HEK293 (cell line): Measurements from ENCODE around the gene ASB6.

ENCODE experiments used
- EGR2 ChIP-seq: fragments of 450-650 bp; formaldehyde crosslinking; IDR thresholded peaks from 2 replicates; pipeline ENCODE4 v1.5.1; 2016; ENCODE audit warnings: low read depth, missing biosample characterization, missing genetic modification characterization
- GLIS1 ChIP-seq: fragments of 450-650 bp; formaldehyde crosslinking; IDR thresholded peaks from 2 replicates; pipeline ENCODE4 v1.5.1; 2016; ENCODE audit warnings: missing biosample characterization, missing genetic modification characterization
- IKZF3 ChIP-seq: fragments of 450-650 bp; IDR thresholded peaks from 2 replicates; pipeline ENCODE4 v1.5.0; 2018; ENCODE audit warnings: missing biosample characterization, mild to moderate bottlenecking, missing genetic modification characterization, moderate library complexity
- RBAK ChIP-seq: fragments of 450-650 bp; formaldehyde crosslinking; IDR thresholded peaks from 2 replicates; pipeline ENCODE4 v1.5.1; 2016; ENCODE audit warnings: missing biosample characterization, missing genetic modification characterization
- SP7 ChIP-seq: fragments of 450-650 bp; formaldehyde crosslinking; IDR thresholded peaks from 2 replicates; pipeline ENCODE4 v1.5.1; 2016; ENCODE audit warnings: missing biosample characterization, missing genetic modification characterization
- ZBTB17 ChIP-seq: fragments of 450-650 bp; formaldehyde crosslinking; IDR thresholded peaks from 2 replicates; pipeline ENCODE4 v1.5.1; 2016; ENCODE audit warnings: missing biosample characterization, missing genetic modification characterization
- ZNF114 ChIP-seq: fragments of 450-650 bp; formaldehyde crosslinking; IDR thresholded peaks from 2 replicates; pipeline ENCODE4 v1.5.0; 2017; ENCODE audit warnings: missing biosample characterization, missing genetic modification characterization
- ZNF121 ChIP-seq: fragments of 450-650 bp; formaldehyde crosslinking; IDR thresholded peaks from 2 replicates; pipeline ENCODE4 v1.5.1; 2016; ENCODE audit warnings: missing biosample characterization, missing genetic modification characterization
- ZNF138 ChIP-seq: fragments of 450-650 bp; formaldehyde crosslinking; IDR thresholded peaks from 2 replicates; pipeline ENCODE4 v1.5.1; 2016; ENCODE audit warnings: missing biosample characterization, missing genetic modification characterization, borderline replicate concordance
- ZNF214 ChIP-seq: fragments of 450-650 bp; formaldehyde crosslinking; IDR thresholded peaks from 2 replicates; pipeline ENCODE4 v1.5.1; 2017; ENCODE audit warnings: missing biosample characterization, mild to moderate bottlenecking, missing genetic modification characterization, borderline replicate concordance
- ZNF221 ChIP-seq: fragments of 450-650 bp; formaldehyde crosslinking; IDR thresholded peaks from 2 replicates; pipeline ENCODE4 v1.5.1; 2017; ENCODE audit warnings: missing biosample characterization, missing genetic modification characterization, borderline replicate concordance
- ZNF223 ChIP-seq: fragments of 450-650 bp; formaldehyde crosslinking; IDR thresholded peaks from 2 replicates; pipeline ENCODE4 v1.5.1; 2016; ENCODE audit warnings: missing biosample characterization, missing genetic modification characterization
- ZNF248 ChIP-seq: fragments of 450-650 bp; formaldehyde crosslinking; IDR thresholded peaks from 2 replicates; pipeline ENCODE4 v1.5.1; 2017; ENCODE audit warnings: missing biosample characterization, missing genetic modification characterization
- ZNF292 ChIP-seq: fragments of 450-650 bp; formaldehyde crosslinking; IDR thresholded peaks from 2 replicates; pipeline ENCODE4 v1.5.1; 2016; ENCODE audit warnings: low read depth, missing biosample characterization, missing genetic modification characterization, borderline replicate concordance
- ZNF302 ChIP-seq: fragments of 450-650 bp; formaldehyde crosslinking; IDR thresholded peaks from 2 replicates; pipeline ENCODE4 v1.5.1; 2016; ENCODE audit warnings: missing biosample characterization, missing genetic modification characterization, low read depth
- ZNF37A ChIP-seq: fragments of 450-650 bp; IDR thresholded peaks from 2 replicates; pipeline ENCODE4 v1.5.1; 2018; ENCODE audit warnings: missing biosample characterization, missing genetic modification characterization
- ZNF544 ChIP-seq: fragments of 450-650 bp; formaldehyde crosslinking; IDR thresholded peaks from 2 replicates; pipeline ENCODE4 v1.5.0; 2017; ENCODE audit warnings: missing biosample characterization, missing genetic modification characterization
- ZNF558 ChIP-seq: fragments of 450-650 bp; formaldehyde crosslinking; IDR thresholded peaks from 2 replicates; pipeline ENCODE4 v1.5.1; 2016; ENCODE audit warnings: missing biosample characterization, missing genetic modification characterization
- ZNF560 ChIP-seq: fragments of 450-650 bp; formaldehyde crosslinking; IDR thresholded peaks from 2 replicates; pipeline ENCODE4 v1.5.1; 2017; ENCODE audit warnings: missing biosample characterization, missing genetic modification characterization, borderline replicate concordance
- ZNF585B ChIP-seq: fragments of 450-650 bp; formaldehyde crosslinking; IDR thresholded peaks from 2 replicates; pipeline ENCODE4 v1.5.1; 2016; ENCODE audit warnings: missing biosample characterization, missing genetic modification characterization
- ZNF596 ChIP-seq: fragments of 450-650 bp; IDR thresholded peaks from 2 replicates; pipeline ENCODE4 v1.5.0; 2018; ENCODE audit warnings: missing biosample characterization, mild to moderate bottlenecking, missing genetic modification characterization, moderate library complexity
- ZNF600 ChIP-seq: fragments of 450-650 bp; formaldehyde crosslinking; IDR thresholded peaks from 2 replicates; pipeline ENCODE4 v1.5.1; 2016; ENCODE audit warnings: missing biosample characterization, missing genetic modification characterization
- ZNF623 ChIP-seq: fragments of 450-650 bp; formaldehyde crosslinking; IDR thresholded peaks from 2 replicates; pipeline ENCODE4 v1.5.1; 2016; ENCODE audit warnings: missing biosample characterization, missing genetic modification characterization
- ZNF654 ChIP-seq: fragments of 450-650 bp; formaldehyde crosslinking; IDR thresholded peaks from 2 replicates; pipeline ENCODE4 v1.5.1; 2016; ENCODE audit warnings: low read depth, missing biosample characterization, missing genetic modification characterization
- ZNF660 ChIP-seq: fragments of 450-650 bp; IDR thresholded peaks from 2 replicates; pipeline ENCODE4 v1.5.1; 2018; ENCODE audit warnings: missing biosample characterization, mild to moderate bottlenecking, missing genetic modification characterization
- ZNF701 ChIP-seq: fragments of 450-650 bp; formaldehyde crosslinking; IDR thresholded peaks from 2 replicates; pipeline ENCODE4 v1.5.1; 2016; ENCODE audit warnings: missing biosample characterization, missing genetic modification characterization
- ZNF776 ChIP-seq: fragments of 450-650 bp; formaldehyde crosslinking; IDR thresholded peaks from 2 replicates; pipeline ENCODE4 v1.5.0; 2017; ENCODE audit warnings: missing biosample characterization, missing genetic modification characterization, borderline replicate concordance
- TF ChIP-seq, protein P1 (sequence below): fragments of 450-650 bp; formaldehyde crosslinking; IDR thresholded peaks from 2 replicates; pipeline ENCODE4 v1.5.1; 2017; ENCODE audit warnings: missing biosample characterization, missing genetic modification characterization
- TF ChIP-seq, protein P2 (sequence below): fragments of 450-650 bp; formaldehyde crosslinking; IDR thresholded peaks from 2 replicates; pipeline ENCODE4 v1.5.1; 2016; ENCODE audit warnings: missing biosample characterization, missing genetic modification characterization
- TF ChIP-seq, protein P3 (sequence below): fragments of 450-650 bp; formaldehyde crosslinking; IDR thresholded peaks from 2 replicates; pipeline ENCODE4 v1.5.1; 2016; ENCODE audit warnings: missing biosample characterization, missing genetic modification characterization
- TF ChIP-seq, protein P4 (sequence below): fragments of 450-650 bp; formaldehyde crosslinking; IDR thresholded peaks from 2 replicates; pipeline ENCODE4 v1.5.1; 2017; ENCODE audit warnings: missing biosample characterization, missing genetic modification characterization
- TF ChIP-seq, protein P5 (sequence below): fragments of 450-650 bp; IDR thresholded peaks from 2 replicates; pipeline ENCODE4 v1.5.1; 2018; ENCODE audit warnings: missing biosample characterization, missing genetic modification characterization

The ASB6 gene

DNA sequence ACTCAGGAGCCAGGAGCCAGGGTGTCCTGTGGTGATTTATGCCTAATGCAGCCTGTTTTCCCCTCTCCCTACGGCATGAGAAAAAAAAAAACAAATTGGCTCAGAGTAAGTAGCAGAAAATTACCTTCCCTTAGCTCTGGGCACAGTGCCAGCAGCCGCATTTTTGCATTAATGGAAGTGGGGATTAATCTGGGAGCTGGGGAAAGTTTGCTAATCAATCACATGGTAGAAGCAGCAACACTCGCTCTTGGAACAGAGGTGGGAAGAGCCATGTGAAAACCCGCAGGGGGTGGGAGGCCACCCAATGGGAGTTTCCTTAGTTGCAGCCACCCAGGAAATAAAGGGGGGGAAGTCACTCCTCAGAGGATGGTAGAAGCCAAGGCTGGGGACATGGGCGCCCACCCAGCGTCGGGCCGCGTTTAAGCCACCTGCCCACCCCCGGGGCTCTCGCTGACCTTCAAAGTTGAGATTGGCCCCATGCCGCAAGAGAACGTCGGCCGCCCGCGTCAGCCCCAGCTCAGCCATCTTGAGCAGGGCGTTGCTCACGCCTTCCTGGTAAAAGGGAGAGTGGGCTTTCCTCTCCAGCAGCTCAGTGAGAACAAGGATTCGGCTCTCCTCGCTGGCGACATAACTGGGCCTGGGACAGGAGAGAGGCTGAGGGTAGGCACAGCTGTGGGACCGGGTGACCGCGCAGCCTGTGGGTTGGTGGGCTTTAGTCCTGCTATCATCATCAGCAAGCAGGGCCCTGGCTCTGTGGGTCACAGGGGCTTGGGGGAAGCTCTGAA, 1.7 kb downstream of the ASB6 start (continued):
- TF ChIP-seq, protein P1, sequence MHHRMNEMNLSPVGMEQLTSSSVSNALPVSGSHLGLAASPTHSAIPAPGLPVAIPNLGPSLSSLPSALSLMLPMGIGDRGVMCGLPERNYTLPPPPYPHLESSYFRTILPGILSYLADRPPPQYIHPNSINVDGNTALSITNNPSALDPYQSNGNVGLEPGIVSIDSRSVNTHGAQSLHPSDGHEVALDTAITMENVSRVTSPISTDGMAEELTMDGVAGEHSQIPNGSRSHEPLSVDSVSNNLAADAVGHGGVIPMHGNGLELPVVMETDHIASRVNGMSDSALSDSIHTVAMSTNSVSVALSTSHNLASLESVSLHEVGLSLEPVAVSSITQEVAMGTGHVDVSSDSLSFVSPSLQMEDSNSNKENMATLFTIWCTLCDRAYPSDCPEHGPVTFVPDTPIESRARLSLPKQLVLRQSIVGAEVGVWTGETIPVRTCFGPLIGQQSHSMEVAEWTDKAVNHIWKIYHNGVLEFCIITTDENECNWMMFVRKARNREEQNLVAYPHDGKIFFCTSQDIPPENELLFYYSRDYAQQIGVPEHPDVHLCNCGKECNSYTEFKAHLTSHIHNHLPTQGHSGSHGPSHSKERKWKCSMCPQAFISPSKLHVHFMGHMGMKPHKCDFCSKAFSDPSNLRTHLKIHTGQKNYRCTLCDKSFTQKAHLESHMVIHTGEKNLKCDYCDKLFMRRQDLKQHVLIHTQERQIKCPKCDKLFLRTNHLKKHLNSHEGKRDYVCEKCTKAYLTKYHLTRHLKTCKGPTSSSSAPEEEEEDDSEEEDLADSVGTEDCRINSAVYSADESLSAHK (tag by site-specific recombination) = peak; percentile 82
- TF ChIP-seq ZNF221 (tag by site-specific recombination) = no peak; the same call in 1 of the 2 replicates
- TF ChIP-seq ZNF600 = peak; percentile 67; the same call in 1 of the 2 replicates
- TF ChIP-seq ZNF660 (tag by site-specific recombination) = peak; percentile 100
- no peak for TF ChIP-seq ZNF248 (tag by site-specific recombination)
- TF ChIP-seq ZNF138 = no peak
- 0 out of 2 replicates have a peak, but pooled peaks have one; percentile 27 for TF ChIP-seq ZNF623 (tag by site-specific recombination)
- no peak for TF ChIP-seq ZNF560
- TF ChIP-seq, protein P2, sequence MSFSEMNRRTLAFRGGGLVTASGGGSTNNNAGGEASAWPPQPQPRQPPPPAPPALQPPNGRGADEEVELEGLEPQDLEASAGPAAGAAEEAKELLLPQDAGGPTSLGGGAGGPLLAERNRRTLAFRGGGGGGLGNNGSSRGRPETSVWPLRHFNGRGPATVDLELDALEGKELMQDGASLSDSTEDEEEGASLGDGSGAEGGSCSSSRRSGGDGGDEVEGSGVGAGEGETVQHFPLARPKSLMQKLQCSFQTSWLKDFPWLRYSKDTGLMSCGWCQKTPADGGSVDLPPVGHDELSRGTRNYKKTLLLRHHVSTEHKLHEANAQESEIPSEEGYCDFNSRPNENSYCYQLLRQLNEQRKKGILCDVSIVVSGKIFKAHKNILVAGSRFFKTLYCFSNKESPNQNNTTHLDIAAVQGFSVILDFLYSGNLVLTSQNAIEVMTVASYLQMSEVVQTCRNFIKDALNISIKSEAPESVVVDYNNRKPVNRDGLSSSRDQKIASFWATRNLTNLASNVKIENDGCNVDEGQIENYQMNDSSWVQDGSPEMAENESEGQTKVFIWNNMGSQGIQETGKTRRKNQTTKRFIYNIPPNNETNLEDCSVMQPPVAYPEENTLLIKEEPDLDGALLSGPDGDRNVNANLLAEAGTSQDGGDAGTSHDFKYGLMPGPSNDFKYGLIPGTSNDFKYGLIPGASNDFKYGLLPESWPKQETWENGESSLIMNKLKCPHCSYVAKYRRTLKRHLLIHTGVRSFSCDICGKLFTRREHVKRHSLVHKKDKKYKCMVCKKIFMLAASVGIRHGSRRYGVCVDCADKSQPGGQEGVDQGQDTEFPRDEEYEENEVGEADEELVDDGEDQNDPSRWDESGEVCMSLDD (tag by site-specific recombination) = no peak; the same call in 1 of the 2 replicates
- TF ChIP-seq ZNF121 = no peak
- TF ChIP-seq, protein P3, sequence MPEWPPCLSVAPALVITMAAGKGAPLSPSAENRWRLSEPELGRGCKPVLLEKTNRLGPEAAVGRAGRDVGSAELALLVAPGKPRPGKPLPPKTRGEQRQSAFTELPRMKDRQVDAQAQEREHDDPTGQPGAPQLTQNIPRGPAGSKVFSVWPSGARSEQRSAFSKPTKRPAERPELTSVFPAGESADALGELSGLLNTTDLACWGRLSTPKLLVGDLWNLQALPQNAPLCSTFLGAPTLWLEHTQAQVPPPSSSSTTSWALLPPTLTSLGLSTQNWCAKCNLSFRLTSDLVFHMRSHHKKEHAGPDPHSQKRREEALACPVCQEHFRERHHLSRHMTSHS = no peak
- TF ChIP-seq ZNF776 (tag by site-specific recombination) = no peak
- TF ChIP-seq ZNF544 (tag by site-specific recombination) = no peak
- peak; percentile 62 for TF ChIP-seq EGR2 (tag by site-specific recombination)
- TF ChIP-seq ZNF302 (tag by site-specific recombination) = no peak
- peak; percentile 90 for TF ChIP-seq ZBTB17 (tag by site-specific recombination)
- TF ChIP-seq ZNF654 = no peak
- TF ChIP-seq ZNF37A (tag by site-specific recombination) = peak; percentile 62; the same call in 1 of the 2 replicates
- TF ChIP-seq ZNF558 (tag by site-specific recombination) = peak; percentile 69; the same call in 1 of the 2 replicates
- no peak for TF ChIP-seq ZNF292 (tag by site-specific recombination)
- TF ChIP-seq ZNF585B = no peak
- TF ChIP-seq, protein P4, sequence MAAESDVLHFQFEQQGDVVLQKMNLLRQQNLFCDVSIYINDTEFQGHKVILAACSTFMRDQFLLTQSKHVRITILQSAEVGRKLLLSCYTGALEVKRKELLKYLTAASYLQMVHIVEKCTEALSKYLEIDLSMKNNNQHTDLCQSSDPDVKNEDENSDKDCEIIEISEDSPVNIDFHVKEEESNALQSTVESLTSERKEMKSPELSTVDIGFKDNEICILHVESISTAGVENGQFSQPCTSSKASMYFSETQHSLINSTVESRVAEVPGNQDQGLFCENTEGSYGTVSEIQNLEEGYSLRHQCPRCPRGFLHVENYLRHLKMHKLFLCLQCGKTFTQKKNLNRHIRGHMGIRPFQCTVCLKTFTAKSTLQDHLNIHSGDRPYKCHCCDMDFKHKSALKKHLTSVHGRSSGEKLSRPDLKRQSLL = peak; percentile 99; the same call in 1 of the 2 replicates
- TF ChIP-seq RBAK (tag by site-specific recombination) = no peak
- TF ChIP-seq ZNF223 (tag by site-specific recombination) = no peak
- TF ChIP-seq, protein P5, sequence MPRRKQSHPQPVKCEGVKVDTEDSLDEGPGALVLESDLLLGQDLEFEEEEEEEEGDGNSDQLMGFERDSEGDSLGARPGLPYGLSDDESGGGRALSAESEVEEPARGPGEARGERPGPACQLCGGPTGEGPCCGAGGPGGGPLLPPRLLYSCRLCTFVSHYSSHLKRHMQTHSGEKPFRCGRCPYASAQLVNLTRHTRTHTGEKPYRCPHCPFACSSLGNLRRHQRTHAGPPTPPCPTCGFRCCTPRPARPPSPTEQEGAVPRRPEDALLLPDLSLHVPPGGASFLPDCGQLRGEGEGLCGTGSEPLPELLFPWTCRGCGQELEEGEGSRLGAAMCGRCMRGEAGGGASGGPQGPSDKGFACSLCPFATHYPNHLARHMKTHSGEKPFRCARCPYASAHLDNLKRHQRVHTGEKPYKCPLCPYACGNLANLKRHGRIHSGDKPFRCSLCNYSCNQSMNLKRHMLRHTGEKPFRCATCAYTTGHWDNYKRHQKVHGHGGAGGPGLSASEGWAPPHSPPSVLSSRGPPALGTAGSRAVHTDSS (tag by site-specific recombination) = no peak
- TF ChIP-seq ZNF701 (tag by site-specific recombination) = no peak
- TF ChIP-seq ZNF214 = no peak
- TF ChIP-seq ZNF114 (tag by site-specific recombination) = no peak
- peak; percentile 91 for TF ChIP-seq SP7 (tag by site-specific recombination)
- peak; percentile 91 for TF ChIP-seq GLIS1
- TF ChIP-seq ZNF596 = no peak; the same call in 1 of the 2 replicates
- peak; percentile 92 for TF ChIP-seq IKZF3 (tag by site-specific recombination)
